NCI-H446 (cell line): ENCODE measurements around the gene DOCK9.

Source experiments
- DNase-seq, 2 experiments: peaks; one replicate each; lab custom pipeline; 2025; lab: John Stamatoyannopoulos, UW

DOCK9 gene

GRCh38 chr13:98848746-98849145 is 129.1 kb downstream of the DOCK9 start:
- no peak for DNase-seq

DNA sequence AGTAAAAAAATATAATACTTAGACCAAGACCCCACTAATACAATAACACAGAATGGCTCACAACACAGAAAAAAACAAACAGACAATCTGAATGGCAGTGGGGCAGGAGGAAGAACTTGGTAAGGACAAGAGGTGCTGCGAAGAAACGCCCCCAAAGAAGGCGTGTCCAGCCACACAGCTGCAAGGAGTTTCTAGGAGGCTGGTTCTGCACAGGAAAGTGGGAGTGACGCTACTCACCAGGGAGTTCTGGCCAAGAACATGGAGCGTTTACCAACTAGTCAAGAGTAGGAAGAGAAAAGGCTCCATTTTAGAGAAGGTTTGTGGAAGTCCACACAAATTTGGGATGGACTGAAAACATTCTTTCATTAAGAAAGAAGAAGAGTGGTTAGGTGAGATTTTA is 130.1 kb downstream of the DOCK9 start:
- no peak for DNase-seq

GRCh38 chr13:98846986-98847385 is 130.9 kb downstream of the DOCK9 start:
- no peak for DNase-seq

GRCh38 chr13:98846521-98846920 is 131.3 kb downstream of the DOCK9 start:
- no peak for DNase-seq

GRCh38 chr13:98845742-98846141 is 132.1 kb downstream of the DOCK9 start:
- no peak for DNase-seq

- no peak for DNase-seq
Observed at GRCh38 chr13:98844021-98844420, 133.8 kb downstream of the DOCK9 start.

DNA sequence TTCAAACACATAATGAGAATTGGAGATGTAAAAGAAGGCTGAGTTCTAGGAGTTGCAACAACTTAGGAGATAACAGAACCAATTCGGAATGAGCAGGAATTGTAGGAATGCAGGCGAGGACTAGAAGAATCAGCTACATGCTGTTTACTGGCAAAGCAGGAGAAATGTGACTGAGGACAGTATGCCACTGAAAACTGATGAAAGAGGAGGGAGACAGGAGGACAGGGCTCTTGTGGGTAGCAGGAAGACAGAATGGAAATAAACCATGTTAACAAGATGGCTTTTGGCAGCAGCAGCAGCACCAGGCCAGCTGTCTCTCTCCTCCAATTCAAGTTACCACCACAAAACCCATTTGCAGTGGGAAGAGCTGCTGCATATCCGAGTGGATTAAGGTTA is 134.4 kb downstream of the DOCK9 start:
- peak in 1 of 2 experiments; percentile 14 for DNase-seq

- DNase-seq, result peak; percentile 17 to 73
Observed at GRCh38 chr13:98842858-98843481, 134.9 kb downstream of the DOCK9 start.

GRCh38 chr13:98842070-98842469 is 135.8 kb downstream of the DOCK9 start:
- DNase-seq, result no peak

- peak in 1 of 2 experiments; percentile 23 for DNase-seq
Observed at GRCh38 chr13:98839856-98840769, 137.8 kb downstream of the DOCK9 start.

DNA sequence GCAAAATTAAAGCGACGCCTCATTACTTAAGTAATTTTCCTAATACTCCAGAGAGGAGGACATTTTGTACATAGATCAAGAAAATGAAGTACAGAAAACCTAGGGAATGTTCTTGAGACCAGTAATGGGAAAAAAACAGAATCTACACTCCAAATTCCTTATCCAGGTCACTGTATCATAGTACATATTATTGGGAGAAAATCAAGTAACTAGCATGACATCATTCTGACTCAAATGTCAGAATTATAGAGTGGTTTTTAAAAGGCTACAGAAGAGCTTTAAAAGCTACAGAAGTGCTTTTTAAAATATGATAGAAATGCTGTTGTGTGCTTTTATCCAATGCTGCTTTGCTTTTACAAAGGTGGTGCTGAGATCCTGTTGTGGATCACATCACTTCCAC is 139.1 kb downstream of the DOCK9 start:
- DNase-seq, result no peak

DNA sequence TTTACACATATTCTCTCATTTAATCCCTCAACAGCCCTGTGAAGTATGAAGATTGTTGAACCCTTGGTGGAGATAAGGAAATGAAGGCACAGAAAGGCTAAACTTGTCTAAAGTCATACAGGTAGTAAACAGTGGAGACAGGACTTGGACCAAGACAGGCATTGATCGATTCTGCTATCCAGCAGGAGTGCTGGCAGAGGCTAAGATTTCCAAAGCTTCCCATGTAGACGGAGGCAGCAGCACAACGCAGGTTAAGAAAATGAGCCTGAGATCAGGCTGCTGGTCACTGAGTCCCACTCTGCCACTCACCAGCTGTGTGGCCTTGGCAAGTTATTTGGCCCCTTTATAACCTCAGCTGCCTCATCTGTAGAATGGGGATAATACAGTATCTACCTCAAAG is 140.0 kb downstream of the DOCK9 start:
- no peak for DNase-seq

GRCh38 chr13:98835156-98835555 is 142.7 kb downstream of the DOCK9 start:
- no peak for DNase-seq

DNA sequence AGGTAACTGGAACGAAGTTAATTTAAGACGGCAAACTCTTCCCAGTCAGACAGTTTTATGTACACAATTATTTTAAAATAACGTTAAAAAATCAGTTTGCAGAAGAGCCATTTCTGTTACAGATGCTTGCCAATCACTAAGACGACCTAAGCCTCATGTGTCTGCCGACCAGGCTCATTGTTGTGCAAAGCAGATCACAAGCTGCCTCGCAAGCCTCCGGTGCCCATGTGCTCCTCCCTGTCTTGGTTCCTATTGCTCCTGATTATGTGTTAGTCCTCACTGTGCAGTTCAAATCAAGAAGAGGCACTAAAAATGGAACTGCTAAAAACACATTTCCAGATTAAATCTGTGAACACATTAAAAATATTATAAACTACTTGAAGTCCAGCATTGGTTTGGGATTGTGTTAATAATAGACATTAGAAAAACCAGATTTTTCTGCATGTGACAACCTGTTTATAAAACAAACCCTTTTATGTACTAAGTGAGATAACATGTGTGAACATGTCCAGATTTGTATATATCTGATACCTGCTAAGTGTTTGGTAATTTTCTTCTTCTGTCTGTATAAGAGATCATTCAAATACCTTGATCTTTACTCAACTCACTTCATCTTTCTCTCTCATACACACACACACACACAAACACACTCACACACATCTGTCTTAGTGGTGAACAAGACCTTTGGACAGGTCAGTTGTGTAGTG is 143.5 kb downstream of the DOCK9 start:
- DNase-seq, result no peak

DNA sequence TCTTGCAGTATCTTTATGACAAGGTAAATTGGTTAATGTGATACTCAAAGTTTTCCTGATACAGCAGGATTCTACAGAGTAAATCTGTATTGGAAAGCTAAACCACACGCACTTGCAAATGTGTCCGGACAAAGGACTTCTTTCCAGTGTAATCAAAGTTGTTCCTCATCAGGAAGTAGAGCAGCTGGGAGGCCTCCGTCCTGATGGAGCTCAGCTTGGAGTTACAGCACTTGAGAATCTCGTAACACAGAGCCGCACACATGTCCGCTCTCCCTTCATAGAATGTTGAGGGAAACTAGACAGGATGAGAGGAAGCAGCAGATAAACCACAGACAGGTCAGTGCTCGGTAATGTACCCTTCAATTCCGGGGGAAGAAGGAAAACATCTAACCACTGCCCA is 146.6 kb downstream of the DOCK9 start:
- DNase-seq, result no peak

DNA sequence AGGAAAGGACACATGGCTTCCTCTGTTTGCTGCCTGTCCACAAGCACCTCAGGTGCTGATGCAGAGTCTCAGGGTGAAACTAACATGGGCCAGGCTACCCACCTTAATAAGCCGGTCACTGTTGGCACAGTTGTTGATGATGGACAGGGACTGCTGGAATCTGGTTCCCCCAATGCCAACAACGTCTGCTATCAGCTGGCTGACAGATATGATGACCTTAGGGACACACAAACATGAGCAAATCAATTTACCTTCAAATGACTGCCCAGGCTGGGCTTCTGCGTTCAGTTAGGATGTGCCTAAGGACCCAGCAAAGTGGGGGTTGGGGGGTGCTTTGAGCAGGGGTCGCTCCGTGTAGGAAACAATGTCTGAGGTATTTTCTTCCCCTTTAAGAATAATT is 148.3 kb downstream of the DOCK9 start:
- DNase-seq, result no peak

- DNase-seq, result no peak
Observed at GRCh38 chr13:98828614-98829013, 149.2 kb downstream of the DOCK9 start.

GRCh38 chr13:98827449-98827848 is 150.4 kb downstream of the DOCK9 start:
- no peak for DNase-seq

DNA sequence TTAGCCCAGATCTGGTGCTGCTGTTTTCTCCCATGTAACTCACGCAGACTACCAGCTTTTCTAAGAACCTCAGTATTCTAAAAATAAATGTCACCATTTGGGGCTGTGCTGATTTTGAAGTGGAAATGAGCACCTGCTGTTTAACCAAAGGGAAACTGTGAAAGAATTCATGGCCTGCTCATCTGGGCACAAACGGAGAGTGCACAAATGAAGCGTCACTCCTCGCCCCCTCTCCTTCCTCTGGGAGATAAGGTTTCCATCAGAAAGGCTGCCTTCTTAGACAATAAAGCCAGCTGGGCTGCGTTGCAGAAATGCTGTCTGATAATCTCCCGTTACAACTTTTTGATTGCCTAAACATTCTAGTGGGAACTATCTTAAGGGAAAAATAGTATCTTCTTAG is 151.7 kb downstream of the DOCK9 start:
- no peak for DNase-seq

- DNase-seq, result no peak
Observed at GRCh38 chr13:98825659-98826058, 152.2 kb downstream of the DOCK9 start.

GRCh38 chr13:98824376-98825160 is 153.3 kb downstream of the DOCK9 start:
- DNase-seq, result no peak

DNA sequence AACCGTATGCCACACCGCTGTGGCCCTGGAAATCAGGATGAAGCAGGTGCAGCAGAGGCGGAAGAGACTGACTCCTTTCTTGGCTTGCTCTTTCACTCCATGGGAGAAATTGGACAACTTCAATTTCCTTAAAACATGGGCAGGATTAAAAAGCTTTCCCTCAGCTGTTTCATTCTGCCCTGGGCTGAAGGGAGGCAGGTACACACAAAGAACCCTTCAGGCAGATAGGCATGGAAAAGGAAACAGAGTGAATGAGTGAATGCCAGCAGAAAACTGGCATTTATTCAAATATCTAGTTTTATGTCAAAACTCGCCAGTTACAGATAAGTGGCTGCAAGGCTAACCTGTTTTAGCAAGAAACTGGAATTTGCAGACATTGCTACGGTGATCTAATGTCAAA is 154.4 kb downstream of the DOCK9 start:
- no peak for DNase-seq
